Anterior cingulate cortex (tissue), 58 donors: ENCODE results near the gene PRSS27.
A peak's percentile ranks its signal among the peaks of the same experiment; 100 is the strongest.

ENCODE experiments used
- DNase-seq, 58 donors: peaks; one replicate each; lab custom pipeline; 2025; lab: John Stamatoyannopoulos, UW

PRSS27 gene

GRCh38 chr16:2711370-2712062 is 8.5 kb downstream of the PRSS27 start:
- no peak for DNase-seq

- peak in 45 of 58 donors; percentile 16 to 84 (median 53) for DNase-seq
Measured at GRCh38 chr16:2710711-2711231, 9.3 kb downstream of the PRSS27 start.

- DNase-seq, result no peak
Measured at GRCh38 chr16:2710021-2710710, 9.9 kb downstream of the PRSS27 start.

GRCh38 chr16:2709588-2709984 is 10.4 kb downstream of the PRSS27 start:
- no peak for DNase-seq

GRCh38 chr16:2708955-2709587 is 11.0 kb downstream of the PRSS27 start:
- DNase-seq, result no peak

- no peak for DNase-seq
Measured at GRCh38 chr16:2708290-2708639, 11.8 kb downstream of the PRSS27 start.

GRCh38 chr16:2707368-2708289 is 12.4 kb downstream of the PRSS27 start:
- peak in 14 of 58 donors; percentile 17 to 64 (median 38) for DNase-seq

- no peak for DNase-seq
Measured at GRCh38 chr16:2706611-2707311, 13.3 kb downstream of the PRSS27 start.

GRCh38 chr16:2706085-2706484 is 13.9 kb downstream of the PRSS27 start:
- DNase-seq, result no peak

- no peak for DNase-seq
Measured at GRCh38 chr16:2705351-2705750, 14.7 kb downstream of the PRSS27 start.

- DNase-seq, result no peak
Measured at GRCh38 chr16:2704983-2705275, 15.1 kb downstream of the PRSS27 start.

GRCh38 chr16:2704166-2704982 is 15.7 kb downstream of the PRSS27 start:
- no peak for DNase-seq

GRCh38 chr16:2702871-2703745 is 16.9 kb downstream of the PRSS27 start:
- DNase-seq, result peak in 13 of 58 donors; percentile 12 to 62 (median 32)

GRCh38 chr16:2702438-2702825 is 17.6 kb downstream of the PRSS27 start:
- DNase-seq, result no peak

GRCh38 chr16:2701713-2702437 is 18.1 kb downstream of the PRSS27 start:
- DNase-seq, result no peak

GRCh38 chr16:2701272-2701671 is 18.8 kb downstream of the PRSS27 start:
- no peak for DNase-seq

- no peak for DNase-seq
Measured at GRCh38 chr16:2700786-2701185, 19.2 kb downstream of the PRSS27 start.
